DND-41 (cell line): ENCODE measurements around the gene SRMS.
A peak's percentile ranks its signal among the peaks of the same experiment; 100 is the strongest.

Source experiments
- ATAC-seq: fragments of 200-7000 bp; cut with Tn5 transposase; 3 replicates; pipeline ENCODE4 v1.9.1; 2021; ENCODE audit warnings: low read depth; ENCODE audit not compliant: insufficient read depth
- DNase-seq: peaks from one replicate; pipeline ENCODE4 v3.0.0-alpha.2; 2020
- H2AFZ ChIP-seq: 2 replicates; pipeline ENCODE4 v1.6.0; 2012; ENCODE audit warnings: low read depth, low read length
- H3K27ac ChIP-seq: 2 replicates; pipeline ENCODE4 v1.5.1; 2012; ENCODE audit warnings: low read length, inconsistent platforms
- H3K27me3 ChIP-seq: fragments of 200-600 bp; sonication (generic); 2 replicates; pipeline ENCODE4 v1.6.0; 2012; ENCODE audit warnings: low read length, mild to moderate bottlenecking, inconsistent platforms; ENCODE audit not compliant: insufficient read depth, poor library complexity
- H3K36me3 ChIP-seq: 2 replicates; pipeline ENCODE4 v1.5.1; 2012; ENCODE audit warnings: low read length, inconsistent platforms; ENCODE audit not compliant: insufficient read depth
- H3K4me1 ChIP-seq: 2 replicates; pipeline ENCODE4 v1.5.1; 2012; ENCODE audit warnings: mild to moderate bottlenecking, low read length; ENCODE audit not compliant: insufficient read depth
- H3K4me2 ChIP-seq: 2 replicates; pipeline ENCODE4 v1.6.0; 2012; ENCODE audit warnings: mild to moderate bottlenecking, moderate library complexity, low read length, inconsistent platforms; ENCODE audit not compliant: insufficient read depth
- H3K4me3 ChIP-seq, 2 experiments: fragments of 200-600 bp in 1 of 2; shearing (Covaris generic) in 1 of 2; 2 replicates each; pipeline ENCODE4 v1.5.1; 2012 to 2016; ENCODE audit warnings: inconsistent platforms in 2 of 2, low read length in 2 of 2, mild to moderate bottlenecking in 2 of 2, low read depth in 1 of 2, moderate library complexity in 1 of 2
- H3K79me2 ChIP-seq: 2 replicates; pipeline ENCODE4 v1.6.0; 2012; ENCODE audit warnings: low read length, inconsistent platforms; ENCODE audit not compliant: insufficient read depth
- H3K9ac ChIP-seq: 2 replicates; pipeline ENCODE4 v1.6.0; 2012; ENCODE audit warnings: low read depth, mild to moderate bottlenecking, inconsistent platforms, low read length, moderate library complexity
- H3K9me3 ChIP-seq: 2 replicates; pipeline ENCODE4 v1.5.1; 2012; ENCODE audit warnings: low read length, moderate library complexity, mild to moderate bottlenecking, inconsistent platforms; ENCODE audit not compliant: insufficient read depth, severe bottlenecking
- H4K20me1 ChIP-seq: 2 replicates; pipeline ENCODE4 v1.6.0; 2012; ENCODE audit warnings: low read length; ENCODE audit not compliant: insufficient read depth
- CTCF ChIP-seq: IDR thresholded peaks from 2 replicates; pipeline ENCODE4 v1.5.1; 2012; ENCODE audit warnings: borderline replicate concordance, low read length, moderate library complexity, mild to moderate bottlenecking; ENCODE audit not compliant: poor library complexity, severe bottlenecking; ENCODE audit errors: extremely low read depth
- EZH2 ChIP-seq: IDR thresholded peaks from 3 replicates; pipeline ENCODE4 v1.6.1; 2012; ENCODE audit warnings: borderline replicate concordance, low read depth, mild to moderate bottlenecking, moderate library complexity, low read length, inconsistent platforms; ENCODE audit not compliant: severe bottlenecking

The SRMS gene

DNA sequence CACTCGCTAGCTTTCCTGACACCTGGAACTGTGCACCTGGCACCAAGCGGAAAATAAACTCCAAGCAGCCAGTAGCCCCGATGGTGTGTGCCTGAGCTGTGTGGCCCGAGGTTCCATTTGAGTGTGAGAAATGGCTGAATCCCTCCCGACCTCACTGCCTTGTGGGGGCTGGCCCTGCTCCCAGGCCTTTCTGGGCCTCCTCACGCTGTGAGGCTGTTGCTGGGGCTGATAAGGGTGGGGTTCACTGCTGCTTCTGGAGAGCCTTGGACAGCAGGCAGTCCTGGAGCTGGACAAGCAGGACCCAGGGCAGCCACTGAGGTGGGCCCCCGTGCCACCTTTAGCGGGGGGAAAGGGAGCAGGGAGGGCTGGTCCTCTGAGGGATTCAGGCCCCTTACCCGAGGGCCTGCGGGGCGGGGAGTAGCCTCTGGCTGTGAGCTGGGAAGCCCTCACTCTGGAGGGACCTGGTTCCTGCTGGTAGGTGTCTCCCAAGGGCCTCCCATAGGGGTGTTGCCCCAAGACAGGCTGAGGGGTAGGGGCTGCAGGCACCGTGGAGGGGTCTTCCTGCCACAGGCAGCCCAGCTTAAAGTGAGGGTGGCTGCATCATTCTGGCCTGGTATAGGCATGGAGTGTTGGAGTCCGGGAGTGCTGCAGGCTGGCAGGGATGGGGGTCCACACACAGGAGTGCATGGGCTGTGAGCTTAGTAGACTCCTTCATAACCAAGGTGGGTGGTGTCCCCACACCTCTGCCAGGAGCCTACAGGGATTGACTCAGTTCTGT lies 25.3 kb downstream of the SRMS start:
- no peak for TF ChIP-seq EZH2
- TF ChIP-seq CTCF: no peak
- Histone ChIP-seq H3K9me3 (peaks cover 5% of the 10 kb centered on the region), H3K9ac (no peak overlapping the region), H3K4me3 (peak overlapping the region in 1 of 2 experiments; percentile 19; a peak in 2 of 4 replicates), H2AFZ (no peak overlapping the region), H3K27me3 (peaks cover 5% of the 10 kb centered on the region), H3K79me2 (peaks cover 11% of the 10 kb centered on the region), H3K4me2 (peak overlapping the region; percentile 51), H3K27ac (no peak overlapping the region), H4K20me1 (peaks cover 22% of the 10 kb centered on the region), H3K36me3 (peaks cover 25% of the 10 kb centered on the region), H3K4me1 (peaks cover 27% of the 10 kb centered on the region)
- no peak for DNase-seq
- ATAC-seq: no peak

GRCh38 chr20:63521602-63522001 lies 25.9 kb downstream of the SRMS start:
- Histone ChIP-seq H2AFZ (no peak overlapping the region), H3K4me3 (peak overlapping the region; percentile 52 to 82; a peak in 3 of 4 replicates), H4K20me1 (peaks cover 22% of the 10 kb centered on the region), H3K9ac (peak overlapping the region; percentile 83), H3K79me2 (peaks cover 11% of the 10 kb centered on the region), H3K36me3 (peaks cover 25% of the 10 kb centered on the region), H3K27me3 (peaks cover 5% of the 10 kb centered on the region), H3K27ac (no peak overlapping the region), H3K9me3 (peaks cover 5% of the 10 kb centered on the region), H3K4me2 (peak overlapping the region; percentile 85), H3K4me1 (peaks cover 27% of the 10 kb centered on the region)
- ATAC-seq: no peak
- no peak for DNase-seq
- no peak for TF ChIP-seq EZH2
- no peak for TF ChIP-seq CTCF

- Histone ChIP-seq H3K4me3 (peak overlapping the region; percentile 52 to 82), H3K27me3 (peaks cover 5% of the 10 kb centered on the region), H3K4me1 (peaks cover 27% of the 10 kb centered on the region), H2AFZ (peak overlapping the region; percentile 73), H3K27ac (peak overlapping the region; percentile 82), H4K20me1 (peaks cover 22% of the 10 kb centered on the region), H3K36me3 (peaks cover 25% of the 10 kb centered on the region), H3K79me2 (peaks cover 11% of the 10 kb centered on the region), H3K9me3 (peaks cover 5% of the 10 kb centered on the region), H3K4me2 (peak overlapping the region; percentile 85), H3K9ac (peak overlapping the region; percentile 83)
- ATAC-seq (peak; percentile 72), DNase-seq (peak; percentile 75)
- TF ChIP-seq EZH2: no peak
- peak; percentile 29 for TF ChIP-seq CTCF
Observed at GRCh38 chr20:63520934-63521601, 26.5 kb downstream of the SRMS start.
